Neural progenitor cell (in vitro differentiated cells): ENCODE results near the gene CCDC124.

ENCODE experiments used
- EZH2 ChIP-seq: fragments of 200-600 bp; sonication (generic); IDR thresholded peaks from 2 replicates; pipeline ENCODE4 v1.6.1; 2017; ENCODE audit warnings: antibody characterized with exemption, mild to moderate bottlenecking, moderate library complexity
- EZH2phosphoT487 ChIP-seq: fragments of 200-600 bp; sonication (generic); IDR thresholded peaks from 2 replicates; pipeline ENCODE4 v1.6.1; 2017; ENCODE audit warnings: antibody characterized with exemption
- TF ChIP-seq, protein P1 (sequence below): fragments of 200-600 bp; sonication (generic); IDR thresholded peaks from 2 replicates; pipeline ENCODE4 v1.5.1; 2017; ENCODE audit warnings: antibody characterized with exemption, mild to moderate bottlenecking

DNA sequence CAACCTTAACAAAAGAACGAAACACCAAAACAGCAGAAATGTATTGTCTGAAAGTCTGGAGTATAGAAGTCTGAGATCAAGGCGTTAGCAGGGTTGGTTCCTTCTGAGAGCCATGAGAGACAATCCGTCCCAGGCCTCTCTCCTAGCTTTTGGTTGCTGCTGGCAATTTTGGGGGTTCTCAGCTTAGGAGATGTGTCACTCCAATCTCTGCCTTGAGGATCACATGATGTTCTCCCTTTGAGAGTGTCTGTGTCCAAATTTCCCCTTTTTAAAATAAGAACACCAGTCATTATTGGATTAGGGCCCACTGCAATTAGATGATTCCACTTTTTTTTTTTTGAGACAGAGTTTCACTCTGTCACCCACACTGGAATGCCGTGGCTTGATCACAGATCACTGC lies 44.2 kb downstream of the CCDC124 start:
- TF ChIP-seq, protein P1, sequence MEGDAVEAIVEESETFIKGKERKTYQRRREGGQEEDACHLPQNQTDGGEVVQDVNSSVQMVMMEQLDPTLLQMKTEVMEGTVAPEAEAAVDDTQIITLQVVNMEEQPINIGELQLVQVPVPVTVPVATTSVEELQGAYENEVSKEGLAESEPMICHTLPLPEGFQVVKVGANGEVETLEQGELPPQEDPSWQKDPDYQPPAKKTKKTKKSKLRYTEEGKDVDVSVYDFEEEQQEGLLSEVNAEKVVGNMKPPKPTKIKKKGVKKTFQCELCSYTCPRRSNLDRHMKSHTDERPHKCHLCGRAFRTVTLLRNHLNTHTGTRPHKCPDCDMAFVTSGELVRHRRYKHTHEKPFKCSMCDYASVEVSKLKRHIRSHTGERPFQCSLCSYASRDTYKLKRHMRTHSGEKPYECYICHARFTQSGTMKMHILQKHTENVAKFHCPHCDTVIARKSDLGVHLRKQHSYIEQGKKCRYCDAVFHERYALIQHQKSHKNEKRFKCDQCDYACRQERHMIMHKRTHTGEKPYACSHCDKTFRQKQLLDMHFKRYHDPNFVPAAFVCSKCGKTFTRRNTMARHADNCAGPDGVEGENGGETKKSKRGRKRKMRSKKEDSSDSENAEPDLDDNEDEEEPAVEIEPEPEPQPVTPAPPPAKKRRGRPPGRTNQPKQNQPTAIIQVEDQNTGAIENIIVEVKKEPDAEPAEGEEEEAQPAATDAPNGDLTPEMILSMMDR = no peak
- TF ChIP-seq EZH2phosphoT487 (no peak), EZH2 (no peak)
